Measurements from ENCODE around the gene RNF214. TPM values are rescaled to one million over a fixed set of nuclear protein-coding genes. Genes with fewer than 3 reads are reported as not detected.

The RNF214 gene
- total RNA-seq, 1 experiment from 2014 or later = 37.8 TPM

DNA sequence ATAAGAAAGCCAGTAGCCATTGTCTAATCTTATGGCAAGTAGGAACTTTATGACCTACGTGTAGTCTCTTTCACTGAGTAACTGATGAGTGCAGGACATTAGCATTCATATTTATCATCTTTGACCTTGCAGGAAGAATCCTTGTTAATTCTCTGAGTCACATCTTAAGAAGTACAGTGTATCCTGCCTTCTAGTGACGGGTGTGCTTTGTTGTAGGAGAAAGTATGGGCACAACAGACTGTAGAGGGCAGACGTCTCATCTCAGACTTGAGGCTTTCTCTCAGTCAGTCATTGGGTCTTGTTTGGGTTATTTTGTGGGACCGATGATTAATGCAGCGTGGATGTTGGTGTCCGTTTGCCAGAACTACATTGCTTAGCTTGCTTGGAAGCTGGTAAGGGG lies 6.8 kb downstream of the RNF214 start:
- Histone ChIP-seq H3K4me1 (ENCODE audit: insufficient read depth, low read length, poor library complexity, severe bottlenecking) (no peaks in the 10 kb centered on the region), H3K27me3 (replicated peaks; ENCODE audit: insufficient read depth, low read depth, low read length, poor library complexity) (no peaks in the 10 kb centered on the region), H3K9me3 (ENCODE audit: low read depth, low read length, poor library complexity, severe bottlenecking) (no peaks in the 10 kb centered on the region), H3K36me3 (ENCODE audit: insufficient read depth, low read length, poor library complexity, severe bottlenecking) (peaks cover 35% of the 10 kb centered on the region), H3K27ac (ENCODE audit: low read depth, low read length, poor library complexity, severe bottlenecking) (no peak overlapping the region), H3K4me3 (ENCODE audit: low read depth, low read length, poor library complexity, severe bottlenecking) (no peak overlapping the region)
- intact Hi-C loops (cut with micrococcal nuclease; ENCODE audit: unreplicated experiment) = no loop called here
- ChIA-PET POLR2A (ENCODE audit: low non-redundant PET) (no interaction called here), CTCF (no interaction called here)
- BruUV-seq (replicated peaks) = no TSS peak
- no peak for TF ChIP-seq CTCF (conservative IDR thresholded peaks at IDR 0.05; ENCODE audit: low read depth, low read length)
- no peak for TF ChIP-seq EZH2 (IDR thresholded peaks at IDR 0.05; ENCODE audit: borderline replicate concordance, low read depth, low read length, poor library complexity, severe bottlenecking)
- no peak for DNase-seq (ENCODE audit: low spot score)

DNA sequence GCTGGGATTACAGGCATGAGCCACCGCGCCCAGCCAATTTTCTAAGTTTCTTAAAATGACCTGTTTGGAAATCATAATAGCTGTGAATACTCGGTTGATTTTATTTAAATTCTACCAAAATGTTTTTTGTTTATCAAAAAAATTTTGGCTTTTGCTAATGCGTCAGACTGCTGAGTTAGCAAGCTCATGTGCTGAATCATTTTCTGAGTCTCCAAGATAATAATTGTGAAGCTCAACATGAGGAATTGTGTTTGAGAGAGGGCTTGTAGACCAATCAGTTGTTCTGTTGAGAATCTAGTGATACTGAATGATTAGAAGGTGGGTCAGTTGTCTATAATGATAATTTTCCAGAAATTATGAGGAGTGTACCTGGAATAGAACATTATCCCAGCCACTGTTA lies 15.9 kb downstream of the RNF214 start:
- POLR2A ChIA-PET (ENCODE audit: low non-redundant PET) = no interaction called here
- no peaks in the 10 kb centered on the region for H3K27me3 ChIP-seq (replicated peaks; ENCODE audit: insufficient read depth, low read depth, low read length, poor library complexity)

GRCh38 chr11:117249571-117249970 lies 17.1 kb downstream of the RNF214 start:
- Histone ChIP-seq H3K9me3 (ENCODE audit: low read depth, low read length, poor library complexity, severe bottlenecking) (no peaks in the 10 kb centered on the region), H3K27ac (ENCODE audit: low read depth, low read length, poor library complexity, severe bottlenecking) (no peak overlapping the region), H3K36me3 (ENCODE audit: insufficient read depth, low read length, poor library complexity, severe bottlenecking) (peaks cover 62% of the 10 kb centered on the region), H3K4me1 (ENCODE audit: insufficient read depth, low read length, poor library complexity, severe bottlenecking) (no peaks in the 10 kb centered on the region), H3K27me3 (replicated peaks; ENCODE audit: insufficient read depth, low read depth, low read length, poor library complexity) (no peaks in the 10 kb centered on the region), H3K4me3 (ENCODE audit: low read depth, low read length, poor library complexity, severe bottlenecking) (no peak overlapping the region)
- ChIA-PET POLR2A (ENCODE audit: low non-redundant PET) (no interaction called here), CTCF (no interaction called here)
- intact Hi-C loops (cut with micrococcal nuclease; ENCODE audit: unreplicated experiment) = no loop called here
- BruUV-seq (replicated peaks) = no TSS peak
- TF ChIP-seq EZH2 (IDR thresholded peaks at IDR 0.05; ENCODE audit: borderline replicate concordance, low read depth, low read length, poor library complexity, severe bottlenecking) = no peak
- TF ChIP-seq CTCF (conservative IDR thresholded peaks at IDR 0.05; ENCODE audit: low read depth, low read length) = no peak
- DNase-seq (ENCODE audit: low spot score) = no peak

More for the DNA sequence above, 15.9 kb downstream of the RNF214 start:
- H3K36me3 ChIP-seq (ENCODE audit: insufficient read depth, low read length, poor library complexity, severe bottlenecking) = peaks cover 67% of the 10 kb centered on the region
- DNase-seq (ENCODE audit: low spot score) = no peak
- no peaks in the 10 kb centered on the region for H3K9me3 ChIP-seq (ENCODE audit: low read depth, low read length, poor library complexity, severe bottlenecking)
- intact Hi-C loops (cut with micrococcal nuclease; ENCODE audit: unreplicated experiment) = no loop called here
- TF ChIP-seq EZH2 (IDR thresholded peaks at IDR 0.05; ENCODE audit: borderline replicate concordance, low read depth, low read length, poor library complexity, severe bottlenecking) (no peak), CTCF (conservative IDR thresholded peaks at IDR 0.05; ENCODE audit: low read depth, low read length) (no peak)
- CTCF ChIA-PET = interaction anchor here (0.6 kb wide), 1 partner anchor 149 kb away, joined by 3 read pairs; no protein-coding TSS in a partner anchor
- H3K27ac ChIP-seq (ENCODE audit: low read depth, low read length, poor library complexity, severe bottlenecking) = no peak overlapping the region
- H3K4me1 ChIP-seq (ENCODE audit: insufficient read depth, low read length, poor library complexity, severe bottlenecking) = no peaks in the 10 kb centered on the region
- BruUV-seq (replicated peaks) = no TSS peak
- no peak overlapping the region for H3K4me3 ChIP-seq (ENCODE audit: low read depth, low read length, poor library complexity, severe bottlenecking)
